ENCODE data around the gene TBPL2.
"Not testable (repeated sequence)": the region's sequence is repeated elsewhere in the genome, so short reads cannot be mapped to it uniquely, and the experiment has no call there.

Gene TBPL2

GRCh38 chr14:55399852-55400251 lies 40.6 kb downstream of the TBPL2 start:
- no peak for DNase-seq

- DNase-seq, result no peak
These were observed 41.2 kb downstream of the TBPL2 start for GRCh38 chr14:55399183-55399582.

- no peak for DNase-seq
These were observed 41.7 kb downstream of the TBPL2 start for GRCh38 chr14:55398679-55399078.

- DNase-seq, result no peak
These were observed 51.1 kb downstream of the TBPL2 start for GRCh38 chr14:55389330-55389729.

- DNase-seq, result no peak
These were observed 52.3 kb downstream of the TBPL2 start for GRCh38 chr14:55388160-55388559.

- DNase-seq, result no peak
These were observed 53.3 kb downstream of the TBPL2 start for GRCh38 chr14:55387121-55387520.

GRCh38 chr14:55386037-55386808 lies 54.2 kb downstream of the TBPL2 start:
- no peak for DNase-seq

- DNase-seq, result no peak
These were observed 55.9 kb downstream of the TBPL2 start for GRCh38 chr14:55384536-55384935.

GRCh38 chr14:55383541-55384140 lies 56.8 kb downstream of the TBPL2 start:
- DNase-seq, result no peak

GRCh38 chr14:55383056-55383466 lies 57.4 kb downstream of the TBPL2 start:
- not testable (repeated sequence) for DNase-seq

- no peak for DNase-seq
These were observed 57.9 kb downstream of the TBPL2 start for GRCh38 chr14:55382483-55382882.

GRCh38 chr14:55381561-55381960 lies 58.9 kb downstream of the TBPL2 start:
- DNase-seq, result no peak

- no peak for DNase-seq
These were observed 59.4 kb downstream of the TBPL2 start for GRCh38 chr14:55381040-55381439.

GRCh38 chr14:55377236-55377635 lies 63.2 kb downstream of the TBPL2 start:
- DNase-seq, result no peak

- DNase-seq, result no peak
These were observed 65.6 kb downstream of the TBPL2 start for GRCh38 chr14:55374771-55375170.

GRCh38 chr14:55373784-55374705 lies 66.4 kb downstream of the TBPL2 start:
- no peak for DNase-seq

- no peak for DNase-seq
These were observed 67.6 kb downstream of the TBPL2 start for GRCh38 chr14:55372825-55373224.

- no peak for DNase-seq
These were observed 68.0 kb downstream of the TBPL2 start for GRCh38 chr14:55372423-55372822.

- DNase-seq, result no peak
These were observed 69.4 kb downstream of the TBPL2 start for GRCh38 chr14:55370883-55371455.

GRCh38 chr14:55366271-55366670 lies 74.1 kb downstream of the TBPL2 start:
- no peak for DNase-seq
